Measurements from ENCODE around the gene DAZAP1. TPM values are rescaled to one million over a fixed set of nuclear protein-coding genes. Genes with fewer than 3 reads are reported as not detected.
A peak's percentile ranks its signal among the peaks of the same experiment; 100 is the strongest.

The DAZAP1 gene
- polyA plus RNA-seq, 2 donors, result 64.9 to 75.3 TPM

DNA sequence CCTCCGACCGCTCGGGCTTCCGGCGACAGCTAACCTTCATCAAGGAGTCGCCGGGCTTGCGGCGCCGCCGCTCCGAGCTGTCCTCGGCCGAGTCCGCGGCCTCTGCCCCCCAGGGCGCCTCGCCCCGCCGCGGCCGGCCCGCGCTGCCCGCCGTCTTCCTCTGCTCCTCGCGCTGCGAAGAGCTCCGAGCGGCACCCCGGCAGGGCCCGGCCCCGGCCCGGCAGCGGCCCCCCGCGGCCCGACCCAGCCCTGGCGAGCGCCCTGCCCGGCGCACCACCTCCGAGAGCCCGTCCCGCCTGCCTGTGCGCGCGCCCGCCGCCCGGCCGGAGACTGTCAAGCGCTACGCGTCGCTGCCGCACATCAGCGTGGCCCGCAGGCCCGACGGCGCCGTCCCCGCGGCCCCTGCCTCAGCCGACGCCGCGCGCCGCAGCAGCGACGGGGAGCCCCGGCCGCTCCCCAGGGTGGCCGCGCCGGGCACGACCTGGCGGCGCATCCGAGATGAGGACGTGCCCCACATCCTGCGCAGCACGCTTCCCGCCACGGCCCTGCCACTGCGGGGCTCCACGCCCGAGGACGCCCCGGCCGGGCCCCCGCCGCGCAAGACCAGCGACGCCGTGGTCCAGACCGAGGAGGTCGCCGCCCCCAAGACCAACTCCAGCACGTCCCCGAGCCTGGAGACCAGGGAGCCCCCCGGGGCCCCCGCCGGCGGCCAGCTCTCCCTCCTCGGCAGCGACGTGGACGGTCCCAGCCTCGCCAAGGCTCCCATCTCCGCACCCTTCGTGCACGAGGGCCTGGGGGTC lies 62.1 kb downstream of the DAZAP1 start:
- Histone ChIP-seq H3K27ac (ENCODE audit: low read depth in 2 of 2, low read length in 1 of 2) (no peak overlapping the region), H3K27me3 (ENCODE audit: control insufficient read depth in 1 of 2, insufficient read depth in 2 of 2, low read length in 2 of 2) (peaks cover 0 to 55% of the 10 kb centered on the region in 2 donors), H3K4me1 (ENCODE audit: control insufficient read depth in 2 of 2, insufficient read depth in 2 of 2, low read length in 1 of 2) (peaks cover 43 to 72% of the 10 kb centered on the region in 2 donors), H3K9me3 (ENCODE audit: control insufficient read depth in 2 of 2, insufficient read depth in 1 of 2, low read depth in 1 of 2, low read length in 1 of 2) (peaks cover 0 to 14% of the 10 kb centered on the region in 2 donors), H3K4me3 (ENCODE audit: low read depth in 1 of 2, low read length in 2 of 2) (peak overlapping the region; percentile 39 to 40), H3K36me3 (ENCODE audit: control insufficient read depth in 2 of 2, insufficient read depth in 2 of 2, low read length in 1 of 2) (peaks cover 0 to 4% of the 10 kb centered on the region in 2 donors)
- WGBS, 2 donors, result 2 to 4% methylated on average over 87 to 117 of the region's 117 CpGs

DNA sequence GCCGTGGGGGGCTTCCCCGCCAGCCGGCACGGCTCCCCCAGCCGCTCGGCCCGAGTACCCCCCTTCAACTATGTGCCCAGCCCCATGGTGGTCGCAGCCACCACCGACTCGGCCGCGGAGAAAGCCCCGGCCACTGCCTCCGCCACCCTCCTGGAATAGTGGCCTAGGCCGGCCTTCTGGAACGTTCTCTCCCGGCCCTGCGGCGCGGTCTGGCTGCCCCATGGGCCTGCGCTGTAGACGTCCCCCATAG lies 62.6 kb downstream of the DAZAP1 start:
- H3K27ac ChIP-seq (ENCODE audit: low read depth in 2 of 2, low read length in 1 of 2), result no peak overlapping the region
- peaks cover 43 to 72% of the 10 kb centered on the region in 2 donors for H3K4me1 ChIP-seq (ENCODE audit: control insufficient read depth in 2 of 2, insufficient read depth in 2 of 2, low read length in 1 of 2)
- peaks cover 0 to 54% of the 10 kb centered on the region in 2 donors for H3K27me3 ChIP-seq (ENCODE audit: control insufficient read depth in 1 of 2, insufficient read depth in 2 of 2, low read length in 2 of 2)
- H3K9me3 ChIP-seq (ENCODE audit: control insufficient read depth in 2 of 2, insufficient read depth in 1 of 2, low read depth in 1 of 2, low read length in 1 of 2), result peaks cover 0 to 14% of the 10 kb centered on the region in 2 donors
- 2 to 6% methylated on average over 6 to 22 of the region's 22 CpGs for WGBS, 2 donors
- H3K36me3 ChIP-seq (ENCODE audit: control insufficient read depth in 2 of 2, insufficient read depth in 2 of 2, low read length in 1 of 2), result peaks cover 0 to 9% of the 10 kb centered on the region in 2 donors
- peak overlapping the region; percentile 39 to 40 for H3K4me3 ChIP-seq (ENCODE audit: low read depth in 1 of 2, low read length in 2 of 2)

DNA sequence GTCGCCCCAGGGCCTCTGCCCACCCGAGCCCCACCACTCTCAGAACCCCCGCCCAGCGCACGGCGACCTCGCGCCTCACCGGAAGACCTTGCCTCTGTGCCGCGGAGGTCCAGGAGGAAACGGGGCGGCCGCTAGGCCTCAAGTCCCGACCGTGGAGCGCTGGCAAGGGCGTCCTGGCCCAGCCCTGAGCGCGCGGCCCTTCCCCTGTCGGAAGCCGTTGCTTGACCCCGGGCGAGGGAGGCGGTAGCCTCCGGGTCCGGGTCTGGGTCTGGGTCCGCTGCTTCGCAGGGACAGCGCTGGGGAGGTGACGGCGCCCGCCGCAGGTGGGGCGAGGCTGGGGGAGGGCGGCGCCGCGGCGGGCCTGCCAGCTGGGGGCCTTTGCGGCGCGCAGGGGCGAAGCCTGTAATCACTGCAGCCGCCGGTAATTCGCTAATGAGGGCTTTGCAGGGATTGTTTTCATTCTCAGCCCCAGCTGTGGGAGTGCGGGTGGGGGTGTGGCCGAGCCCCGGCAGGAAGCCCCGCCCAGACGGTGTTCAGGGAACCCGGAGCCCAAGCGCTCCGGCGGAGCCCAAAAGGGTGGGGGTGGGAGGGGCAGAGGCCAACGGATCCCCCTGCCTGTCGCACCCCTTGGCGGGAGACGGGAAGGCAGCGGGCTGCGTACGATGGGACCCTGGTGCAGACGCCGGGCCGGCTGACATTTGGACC lies 63.1 kb downstream of the DAZAP1 start:
- peak overlapping the region; percentile 39 to 40 for H3K4me3 ChIP-seq (ENCODE audit: low read depth in 1 of 2, low read length in 2 of 2)

DNA sequence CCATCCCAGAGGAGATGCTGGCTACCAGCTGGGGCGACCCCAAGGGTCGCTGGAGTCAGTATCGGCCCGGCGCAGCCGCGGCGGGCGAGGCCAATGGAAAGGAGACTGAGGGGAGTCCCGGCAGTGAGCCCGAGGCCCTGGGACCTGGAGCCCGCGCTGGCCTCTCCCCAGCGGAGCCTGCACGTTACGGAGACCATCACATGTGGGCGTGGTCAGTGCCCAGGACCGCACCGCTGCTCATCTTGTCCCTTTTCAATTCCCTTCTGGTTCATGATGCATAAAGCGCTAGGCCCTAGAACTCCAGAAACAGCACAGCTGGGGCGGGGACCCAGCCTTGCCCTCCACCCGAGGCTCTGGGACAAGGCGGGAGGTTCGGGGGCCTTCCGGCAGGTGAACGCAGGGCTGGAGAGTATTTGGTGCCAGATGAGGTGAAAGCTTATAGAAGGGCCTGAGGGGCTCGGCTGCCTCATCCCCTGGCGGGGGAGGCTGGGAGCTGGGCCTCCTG lies 63.7 kb downstream of the DAZAP1 start:
- H3K4me3 ChIP-seq (ENCODE audit: low read depth in 1 of 2, low read length in 2 of 2), result peak overlapping the region; percentile 39 to 40
- H3K27me3 ChIP-seq (ENCODE audit: control insufficient read depth in 1 of 2, insufficient read depth in 2 of 2, low read length in 2 of 2), result peaks cover 0 to 47% of the 10 kb centered on the region in 2 donors
- H3K36me3 ChIP-seq (ENCODE audit: control insufficient read depth in 2 of 2, insufficient read depth in 2 of 2, low read length in 1 of 2), result peaks cover 0 to 14% of the 10 kb centered on the region in 2 donors
- H3K27ac ChIP-seq (ENCODE audit: low read depth in 2 of 2, low read length in 1 of 2), result no peak overlapping the region
- peaks cover 0 to 9% of the 10 kb centered on the region in 2 donors for H3K9me3 ChIP-seq (ENCODE audit: control insufficient read depth in 2 of 2, insufficient read depth in 1 of 2, low read depth in 1 of 2, low read length in 1 of 2)
- 4 to 6% methylated on average over 28 of the region's 28 CpGs for WGBS, 2 donors
- peaks cover 36 to 61% of the 10 kb centered on the region in 2 donors for H3K4me1 ChIP-seq (ENCODE audit: control insufficient read depth in 2 of 2, insufficient read depth in 2 of 2, low read length in 1 of 2)

More for the DNA sequence above, 63.1 kb downstream of the DAZAP1 start:
- peaks cover 0 to 53% of the 10 kb centered on the region in 2 donors for H3K27me3 ChIP-seq (ENCODE audit: control insufficient read depth in 1 of 2, insufficient read depth in 2 of 2, low read length in 2 of 2)
- peaks cover 40 to 67% of the 10 kb centered on the region in 2 donors for H3K4me1 ChIP-seq (ENCODE audit: control insufficient read depth in 2 of 2, insufficient read depth in 2 of 2, low read length in 1 of 2)
- peaks cover 0 to 12% of the 10 kb centered on the region in 2 donors for H3K36me3 ChIP-seq (ENCODE audit: control insufficient read depth in 2 of 2, insufficient read depth in 2 of 2, low read length in 1 of 2)
- peaks cover 0 to 14% of the 10 kb centered on the region in 2 donors for H3K9me3 ChIP-seq (ENCODE audit: control insufficient read depth in 2 of 2, insufficient read depth in 1 of 2, low read depth in 1 of 2, low read length in 1 of 2)
- 1 to 3% methylated on average over 48 to 67 of the region's 67 CpGs for WGBS, 2 donors
- H3K27ac ChIP-seq (ENCODE audit: low read depth in 2 of 2, low read length in 1 of 2), result no peak overlapping the region

DNA sequence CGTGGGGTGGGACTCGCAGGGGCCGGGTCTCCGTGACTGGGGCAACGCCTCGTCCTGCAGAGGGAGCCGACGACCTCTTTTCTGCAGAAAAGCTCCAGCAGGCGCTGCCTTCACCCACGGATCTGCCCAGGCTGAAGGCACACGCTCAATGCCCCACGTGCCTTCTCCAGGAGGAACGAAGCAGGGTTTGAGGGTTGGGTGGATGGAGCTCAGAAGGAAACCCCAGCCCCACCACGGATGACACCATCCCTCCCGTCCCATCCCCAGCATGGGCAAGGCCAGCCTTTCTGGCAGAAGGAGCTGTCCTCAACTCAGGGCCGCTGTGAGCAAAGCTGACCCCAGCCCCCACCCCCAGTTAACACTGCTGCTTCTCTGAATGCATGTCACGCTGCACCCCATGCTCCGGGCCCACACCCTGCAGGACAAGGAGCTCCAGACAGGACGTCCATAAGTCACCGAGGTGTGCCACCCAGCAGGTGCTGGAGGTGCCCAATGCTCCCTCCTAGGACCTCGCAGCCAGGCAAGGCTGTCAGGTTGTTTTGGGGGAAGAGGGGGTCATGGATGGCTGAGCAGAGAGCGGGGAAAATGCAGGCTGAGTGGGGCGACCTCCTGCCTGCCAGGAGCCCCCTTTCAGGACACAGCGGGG lies 64.3 kb downstream of the DAZAP1 start:
- Histone ChIP-seq H3K36me3 (ENCODE audit: control insufficient read depth in 2 of 2, insufficient read depth in 2 of 2, low read length in 1 of 2) (peaks cover 0 to 18% of the 10 kb centered on the region in 2 donors), H3K9me3 (ENCODE audit: control insufficient read depth in 2 of 2, insufficient read depth in 1 of 2, low read depth in 1 of 2, low read length in 1 of 2) (peaks cover 0 to 7% of the 10 kb centered on the region in 2 donors), H3K4me1 (ENCODE audit: control insufficient read depth in 2 of 2, insufficient read depth in 2 of 2, low read length in 1 of 2) (peaks cover 34 to 57% of the 10 kb centered on the region in 2 donors), H3K27ac (ENCODE audit: low read depth in 2 of 2, low read length in 1 of 2) (no peak overlapping the region), H3K27me3 (ENCODE audit: control insufficient read depth in 1 of 2, insufficient read depth in 2 of 2, low read length in 2 of 2) (peaks cover 0 to 41% of the 10 kb centered on the region in 2 donors), H3K4me3 (ENCODE audit: low read depth in 1 of 2, low read length in 2 of 2) (no peak overlapping the region)
- WGBS, 2 donors, result 23 to 31% methylated on average over 17 to 24 of the region's 24 CpGs

DNA sequence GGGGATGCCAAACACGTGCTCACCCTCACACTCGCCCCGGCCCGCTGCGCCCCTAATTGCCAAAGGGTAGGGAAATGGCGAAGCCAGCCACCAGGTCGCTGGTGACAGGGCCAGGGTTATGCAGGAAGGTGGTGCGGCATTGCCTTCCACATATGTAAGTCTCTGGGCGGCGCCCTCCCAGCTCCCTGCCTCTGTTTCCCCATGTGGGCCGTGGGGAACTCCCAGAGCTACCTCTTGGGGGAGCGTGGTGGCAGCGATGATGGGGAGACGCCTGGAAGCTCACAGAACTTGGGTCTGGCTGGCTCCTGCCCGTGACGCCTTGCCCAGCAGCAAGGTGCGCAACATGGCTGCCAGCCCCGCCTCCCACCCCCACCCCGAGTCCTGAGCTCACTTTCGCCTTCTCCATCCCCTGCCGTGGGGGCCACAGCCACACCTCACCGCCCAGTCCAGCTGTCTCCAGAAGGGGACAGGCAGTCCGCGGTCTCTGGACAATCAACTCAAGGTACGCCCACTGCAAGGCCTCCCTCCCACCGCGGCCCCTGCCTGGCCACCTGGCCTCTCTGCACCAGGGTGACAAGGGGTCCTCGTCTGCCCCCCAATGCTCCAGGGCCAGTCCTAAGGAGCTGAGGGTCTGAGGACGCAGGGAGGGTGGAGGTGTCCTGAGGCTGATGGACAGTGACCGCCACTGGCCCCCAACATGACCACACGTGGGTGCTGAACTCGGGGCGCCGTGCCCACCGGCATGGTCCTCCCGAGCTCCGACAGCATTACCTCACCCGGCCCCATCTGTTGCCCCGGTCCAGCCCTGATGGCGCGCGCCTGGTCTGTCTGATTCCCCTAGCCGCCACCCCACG lies 65.1 kb downstream of the DAZAP1 start:
- Histone ChIP-seq H3K4me1 (ENCODE audit: control insufficient read depth in 2 of 2, insufficient read depth in 2 of 2, low read length in 1 of 2) (peaks cover 27 to 50% of the 10 kb centered on the region in 2 donors), H3K9me3 (ENCODE audit: control insufficient read depth in 2 of 2, insufficient read depth in 1 of 2, low read depth in 1 of 2, low read length in 1 of 2) (peaks cover 0 to 4% of the 10 kb centered on the region in 2 donors), H3K27ac (ENCODE audit: low read depth in 2 of 2, low read length in 1 of 2) (no peak overlapping the region), H3K4me3 (ENCODE audit: low read depth in 1 of 2, low read length in 2 of 2) (peak overlapping the region in 1 of 2 donors; percentile 10), H3K27me3 (ENCODE audit: control insufficient read depth in 1 of 2, insufficient read depth in 2 of 2, low read length in 2 of 2) (peaks cover 0 to 39% of the 10 kb centered on the region in 2 donors), H3K36me3 (ENCODE audit: control insufficient read depth in 2 of 2, insufficient read depth in 2 of 2, low read length in 1 of 2) (peaks cover 0 to 21% of the 10 kb centered on the region in 2 donors)
- WGBS, 2 donors, result 42 to 45% methylated on average over 43 to 44 of the region's 44 CpGs

DNA sequence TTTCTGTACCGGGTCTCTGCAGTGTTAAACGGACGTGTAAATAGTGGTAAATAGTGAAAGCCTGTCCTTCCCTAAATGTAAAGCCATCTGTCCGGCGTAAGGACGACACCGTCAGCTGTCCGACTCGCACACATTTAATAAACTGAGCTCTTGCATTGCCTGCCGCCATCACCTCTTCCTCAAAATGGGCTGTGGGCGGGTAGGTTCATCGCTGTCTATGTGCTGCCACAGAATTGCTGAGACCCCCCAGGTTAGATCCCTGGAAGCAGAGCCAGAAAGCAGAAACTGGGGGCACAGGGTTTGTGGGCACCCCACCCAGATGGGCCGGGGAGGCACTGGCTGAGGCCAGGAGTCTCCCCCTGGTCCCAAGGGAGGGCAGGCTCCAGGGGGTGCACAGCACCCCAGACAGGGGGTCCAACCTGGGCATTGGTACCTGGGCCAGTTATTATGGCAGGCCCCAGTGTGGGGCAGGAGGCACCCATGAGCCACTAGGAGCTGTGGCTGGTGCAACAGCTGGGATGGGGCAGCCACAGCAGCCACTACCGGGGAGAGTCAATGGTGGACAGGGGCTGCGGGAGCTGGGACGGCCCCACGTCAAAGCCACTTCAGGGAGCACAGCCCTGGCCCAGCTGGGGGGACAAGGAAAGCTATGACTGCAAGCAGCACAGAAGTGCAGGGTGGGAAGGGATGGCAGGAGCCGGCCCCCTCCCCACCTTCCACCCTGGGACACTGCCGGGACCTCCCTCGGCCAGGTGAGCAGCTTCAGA lies 65.9 kb downstream of the DAZAP1 start:
- Histone ChIP-seq H3K9me3 (ENCODE audit: control insufficient read depth in 2 of 2, insufficient read depth in 1 of 2, low read depth in 1 of 2, low read length in 1 of 2) (peaks cover 0 to 4% of the 10 kb centered on the region in 2 donors), H3K27ac (ENCODE audit: low read depth in 2 of 2, low read length in 1 of 2) (no peak overlapping the region), H3K27me3 (ENCODE audit: control insufficient read depth in 1 of 2, insufficient read depth in 2 of 2, low read length in 2 of 2) (peaks cover 0 to 33% of the 10 kb centered on the region in 2 donors), H3K36me3 (ENCODE audit: control insufficient read depth in 2 of 2, insufficient read depth in 2 of 2, low read length in 1 of 2) (peaks cover 0 to 21% of the 10 kb centered on the region in 2 donors), H3K4me1 (ENCODE audit: control insufficient read depth in 2 of 2, insufficient read depth in 2 of 2, low read length in 1 of 2) (peaks cover 19 to 42% of the 10 kb centered on the region in 2 donors), H3K4me3 (ENCODE audit: low read depth in 1 of 2, low read length in 2 of 2) (no peak overlapping the region)
- WGBS, 2 donors, result 71 to 74% methylated on average over 20 of the region's 20 CpGs

DNA sequence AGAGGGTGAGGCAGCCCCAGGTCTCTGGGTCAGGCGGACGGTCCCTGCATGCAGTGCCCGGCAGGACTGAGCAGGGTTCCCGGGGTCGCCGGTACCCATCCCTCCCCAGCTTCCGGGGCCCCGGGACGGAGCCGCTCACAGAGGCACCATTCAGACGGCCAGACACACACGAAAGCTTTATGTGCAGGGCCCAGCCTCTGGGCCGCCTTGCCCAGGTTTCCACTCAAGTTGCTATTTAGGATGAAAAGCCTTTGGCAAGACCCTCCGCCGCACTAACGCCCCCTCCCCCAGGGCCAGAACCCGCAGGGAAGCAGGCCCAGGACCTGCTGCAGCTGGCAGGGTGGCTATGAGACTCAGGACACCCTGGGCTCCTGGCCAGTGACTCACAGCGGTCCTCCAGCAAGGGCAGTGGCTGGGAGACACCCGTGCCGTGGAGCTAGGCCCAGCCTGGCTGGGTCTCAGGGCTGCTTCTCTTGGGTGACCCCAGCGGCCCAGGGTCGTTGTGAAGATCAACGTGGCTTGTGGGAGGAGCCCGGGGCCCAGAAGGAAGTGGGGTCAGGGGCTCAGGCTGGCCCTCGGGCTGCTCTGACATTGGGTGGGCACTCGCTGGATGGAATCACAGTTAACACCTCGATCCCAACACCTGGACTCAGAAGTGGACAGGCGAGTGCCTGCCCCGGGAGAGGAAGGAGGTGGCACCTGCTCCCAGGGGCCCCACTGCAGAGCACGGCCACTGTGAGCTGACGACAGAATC lies 66.8 kb downstream of the DAZAP1 start:
- Histone ChIP-seq H3K9me3 (ENCODE audit: control insufficient read depth in 2 of 2, insufficient read depth in 1 of 2, low read depth in 1 of 2, low read length in 1 of 2) (peaks cover 0 to 4% of the 10 kb centered on the region in 2 donors), H3K36me3 (ENCODE audit: control insufficient read depth in 2 of 2, insufficient read depth in 2 of 2, low read length in 1 of 2) (peaks cover 0 to 21% of the 10 kb centered on the region in 2 donors), H3K4me3 (ENCODE audit: low read depth in 1 of 2, low read length in 2 of 2) (no peak overlapping the region), H3K27ac (ENCODE audit: low read depth in 2 of 2, low read length in 1 of 2) (no peak overlapping the region), H3K27me3 (ENCODE audit: control insufficient read depth in 1 of 2, insufficient read depth in 2 of 2, low read length in 2 of 2) (peaks cover 0 to 25% of the 10 kb centered on the region in 2 donors), H3K4me1 (ENCODE audit: control insufficient read depth in 2 of 2, insufficient read depth in 2 of 2, low read length in 1 of 2) (peaks cover 15 to 36% of the 10 kb centered on the region in 2 donors)
- WGBS, 2 donors, result 74 to 79% methylated on average over 31 of the region's 31 CpGs
